GM20000 (cell line): ENCODE data around the gene PLD1.
A peak's percentile ranks its signal among the peaks of the same experiment; 100 is the strongest.

Source experiments
- DNase-seq: peaks from one replicate; pipeline ENCODE4 v3.0.0; 2012; ENCODE audit warnings: low spot score
- CTCF ChIP-seq: IDR thresholded peaks from 2 replicates; pipeline ENCODE4 v1.5.1; 2012; ENCODE audit warnings: mild to moderate bottlenecking, control low read depth; ENCODE audit errors: extremely low read depth, missing control alignments

The PLD1 gene

GRCh38 chr3:171847595-171848259 is 37.4 kb upstream of the PLD1 start:
- TF ChIP-seq CTCF = no peak

GRCh38 chr3:171847133-171847532 is 36.9 kb upstream of the PLD1 start:
- DNase-seq = no peak
- TF ChIP-seq CTCF = no peak

More at GRCh38 chr3:171847595-171848259, 37.4 kb upstream of the PLD1 start:
- DNase-seq = no peak

GRCh38 chr3:171846597-171846996 is 36.3 kb upstream of the PLD1 start:
- peak; percentile 73 for DNase-seq
- no peak for TF ChIP-seq CTCF

GRCh38 chr3:171845481-171846284 is 35.4 kb upstream of the PLD1 start:
- no peak for TF ChIP-seq CTCF
- no peak for DNase-seq

- TF ChIP-seq CTCF = no peak
- DNase-seq = no peak
Observed at GRCh38 chr3:171844873-171845272, 34.6 kb upstream of the PLD1 start.

- no peak for DNase-seq
- TF ChIP-seq CTCF = no peak
Observed at GRCh38 chr3:171842864-171843518, 32.7 kb upstream of the PLD1 start, which contains the start of gene TMEM212. Gene TMEM212, plus strand, starts transcription at chr3:171843349. Its CDS starts 35 bp downstream, at chr3:171843384.

- DNase-seq = no peak
- no peak for TF ChIP-seq CTCF
Observed at GRCh38 chr3:171841620-171842000, 31.3 kb upstream of the PLD1 start.
